Measurements from ENCODE around the gene KIAA1958. TPM values are rescaled to one million over a fixed set of nuclear protein-coding genes. Genes with fewer than 3 reads are reported as not detected.

The KIAA1958 gene
- total and polyA plus RNA-seq, 2 of the 8 experiments (the other 6 are each of a cell fraction or from before 2014, with no cell fraction given), result 11.4 to 43.8 TPM

- Histone ChIP-seq H2AFZ (ENCODE audit: low read length) (no peak overlapping the region), H3K9ac (replicated peaks in 1 of 4; ENCODE audit: extremely low read depth in 1 of 4, low read depth in 3 of 4, low read length in 3 of 4) (no peak overlapping the region), H3K18ac (ENCODE audit: extremely low read depth, low read length) (no peak overlapping the region), H4K91ac (replicated peaks; ENCODE audit: insufficient read length, low read length) (no peak overlapping the region), H3K4me3 (ENCODE audit: extremely low read depth in 1 of 4, insufficient read depth in 2 of 4, low read depth in 3 of 4, low read length in 4 of 4) (no peak overlapping the region), H2BK120ac (replicated peaks; ENCODE audit: low read depth, low read length) (no peak overlapping the region), H3K56ac (replicated peaks; ENCODE audit: insufficient read length, low read depth, low read length) (no peak overlapping the region), H4K5ac (ENCODE audit: insufficient read length, low read depth, low read length) (no peak overlapping the region), H3K23me2 (ENCODE audit: low read depth, low read length) (no peaks in the 10 kb centered on the region), H2BK12ac (ENCODE audit: low read depth, low read length) (no peak overlapping the region), H2AK5ac (ENCODE audit: low read depth, low read length) (no peak overlapping the region), H3K79me1 (ENCODE audit: low read depth, low read length) (0 out of 2 replicates have a peak, but pooled peaks cover 2% of the 10 kb centered on the region), H3K14ac (ENCODE audit: insufficient read length) (no peak overlapping the region), H2BK5ac (ENCODE audit: low read depth, low read length) (no peak overlapping the region), H3K36me3 (ENCODE audit: control insufficient read depth in 2 of 4, insufficient read depth in 4 of 4, low read length in 3 of 4) (peaks cover 0 to 25% (median 2%) of the 10 kb centered on the region in 4 experiments; a peak in 4 of 8 replicates), H2BK20ac (ENCODE audit: low read length) (no peak overlapping the region), H3K9me3 (ENCODE audit: insufficient read depth in 2 of 2, low read depth in 1 of 2, low read length in 1 of 2) (no peaks in the 10 kb centered on the region), H2BK15ac (ENCODE audit: low read length) (no peak overlapping the region), H3K23ac (ENCODE audit: insufficient read length) (no peak overlapping the region), H4K8ac (ENCODE audit: extremely low read depth, insufficient read depth, low read length) (no peak overlapping the region), H3K27me3 (replicated peaks in 1 of 4; ENCODE audit: control insufficient read depth in 3 of 4, extremely low read depth in 1 of 4, insufficient read depth in 3 of 4, low read length in 3 of 4) (no peaks in the 10 kb centered on the region), H3K4me2 (ENCODE audit: insufficient read depth in 1 of 2, low read depth in 2 of 2, low read length in 2 of 2) (no peak overlapping the region), H3K4ac (replicated peaks; ENCODE audit: insufficient read length, low read depth, low read length) (no peak overlapping the region), H3K79me2 (ENCODE audit: control insufficient read depth in 1 of 2, insufficient read depth in 2 of 2, low read length in 2 of 2) (no peaks in the 10 kb centered on the region), H3K4me1 (replicated peaks in 1 of 4; ENCODE audit: control insufficient read depth in 3 of 4, insufficient read depth in 4 of 4, low read length in 3 of 4) (no peaks in the 10 kb centered on the region), H3K27ac (ENCODE audit: low read depth, low read length) (no peak overlapping the region), H4K20me1 (replicated peaks in 1 of 2; ENCODE audit: control insufficient read depth in 1 of 2, insufficient read depth in 2 of 2, low read length in 2 of 2) (peaks cover 0 to 3% of the 10 kb centered on the region in 2 experiments)
- CTCF ChIA-PET (ENCODE audit: partially characterized antibody), result interaction anchor here (3.5 kb wide), 1 partner anchor 10 kb away, joined by 18 read pairs; no protein-coding TSS in a partner anchor
- POLR2A ChIA-PET (ENCODE audit: partially characterized antibody), result no interaction called here
- WGBS, 2 experiments (ENCODE audit: extremely low coverage in 1 of 2, insufficient coverage in 1 of 2, insufficient read length in 1 of 2, insufficient replicate concordance in 2 of 2, low coverage in 1 of 2, low lambda C conversion rate in 2 of 2, missing lambda C conversion rate in 1 of 2), result 91% methylated on average over 3 of the region's 4 CpGs; no CpG with 5 or more reads in 1 of the 2 experiments
- no peak for FAIRE-seq
- no peak for DNase-seq (ENCODE audit: low read depth in 1 of 2, low spot score in 2 of 2)
- TF ChIP-seq BRCA1 (IDR thresholded peaks at IDR 0.05; ENCODE audit: low read depth, low read length), result no peak
- no peak for TF ChIP-seq ATF3 (IDR thresholded peaks at IDR 0.05; ENCODE audit: insufficient read depth, low read depth, low read length)
- TF ChIP-seq SAP30 (IDR thresholded peaks at IDR 0.05; ENCODE audit: insufficient read depth, insufficient replicate concordance, low read length), result no peak
- no peak for TF ChIP-seq BACH1 (IDR thresholded peaks at IDR 0.05; ENCODE audit: low read length)
- TF ChIP-seq EZH2 (IDR thresholded peaks at IDR 0.05; ENCODE audit: low read depth, low read length, severe bottlenecking), result no peak
- TF ChIP-seq JUND (IDR thresholded peaks at IDR 0.05; ENCODE audit: low read length), result no peak
- TF ChIP-seq CEBPB (IDR thresholded peaks at IDR 0.05; ENCODE audit: low read depth, low read length), result no peak
- TF ChIP-seq RBBP5 (IDR thresholded peaks at IDR 0.05; ENCODE audit: borderline replicate concordance, low read depth, low read length), result no peak
- no peak for TF ChIP-seq E2F6 (IDR thresholded peaks at IDR 0.05)
Measured at GRCh38 chr9:112694706-112695555, 208.3 kb downstream of the KIAA1958 start.

Data from H1 (cell line).